ENCODE data around the gene RAX2. TPM values are rescaled to one million over a fixed set of nuclear protein-coding genes. Genes with fewer than 3 reads are reported as not detected.

RAX2 gene
- total and polyA plus RNA-seq, 2 donors (not counting 3 experiments of a cell fraction or from before 2014, with no cell fraction given): not detected

DNA sequence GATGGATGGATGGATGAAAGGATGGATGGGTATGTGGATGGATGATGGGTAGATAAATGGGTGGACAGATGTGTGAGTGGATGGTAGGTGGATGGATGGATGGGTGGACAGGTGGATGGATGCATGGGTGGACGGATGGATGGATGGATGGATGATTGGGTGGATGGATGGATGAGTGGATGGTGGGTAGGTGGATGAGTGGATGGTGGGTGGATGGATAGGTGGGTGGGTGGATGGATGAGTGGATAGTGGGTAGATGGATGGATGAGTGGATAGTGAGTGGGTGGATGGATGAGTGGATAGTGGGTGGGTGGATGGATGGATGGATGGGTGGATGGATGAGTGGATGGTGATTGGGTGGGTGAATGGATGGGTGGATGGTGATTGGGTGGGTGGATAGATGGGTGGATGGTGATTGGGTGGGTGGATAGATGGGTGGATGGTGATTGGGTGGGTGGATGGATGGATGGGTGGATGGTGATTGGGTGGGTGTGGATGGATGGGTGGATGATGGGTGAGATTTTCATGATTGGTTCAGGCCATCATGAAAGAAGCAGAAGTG lies 4.5 kb upstream of the RAX2 start:
- Histone ChIP-seq H2AFZ (ENCODE audit: low read depth, low read length) (no peak overlapping the region), H3K79me2 (ENCODE audit: control insufficient read depth, insufficient read depth, low read length) (no peaks in the 10 kb centered on the region), H3K27me3 (ENCODE audit: control insufficient read depth in 2 of 2, insufficient read depth in 2 of 2, low read length in 2 of 2) (no peaks in the 10 kb centered on the region), H3K4me1 (ENCODE audit: control insufficient read depth, extremely low read depth, insufficient read depth, low read length) (no peaks in the 10 kb centered on the region), H3K9ac (replicated peaks; ENCODE audit: extremely low read depth, insufficient read depth, low read length) (no peak overlapping the region), H3K36me3 (ENCODE audit: control insufficient read depth in 2 of 2, extremely low read depth in 1 of 2, insufficient read depth in 2 of 2, low read length in 2 of 2) (no peaks in the 10 kb centered on the region), H3K9me1 (replicated peaks; ENCODE audit: control insufficient read depth, extremely low read depth, insufficient read depth, low read length) (no peaks in the 10 kb centered on the region), H3K4me3 (replicated peaks in 1 of 3; ENCODE audit: insufficient read depth in 1 of 3, low read depth in 1 of 3, low read length in 3 of 3) (no peak overlapping the region), H3K9me3 (replicated peaks; ENCODE audit: control insufficient read depth, insufficient read depth, low read length) (no peaks in the 10 kb centered on the region), H4K20me1 (replicated peaks; ENCODE audit: control insufficient read depth, extremely low read depth, insufficient read depth, low read length) (no peaks in the 10 kb centered on the region), H3K4me2 (ENCODE audit: insufficient read depth, low read length) (no peak overlapping the region), H3K27ac (ENCODE audit: insufficient read depth, low read depth, low read length) (no peak overlapping the region)
- CTCF ChIA-PET: no interaction called here
- BruUV-seq (replicated peaks): no TSS peak
- dilution Hi-C loops (cut with MboI; ENCODE audit: extremely low pct_ligation_motif_present, low sequenced_read_pairs): no loop called here
- POLR2A ChIA-PET: no interaction called here
- intact Hi-C loops (cut with micrococcal nuclease): no loop called here
- TF ChIP-seq MYC (IDR thresholded peaks at IDR 0.05; ENCODE audit: low read depth, low read length) (no peak), FOS (IDR thresholded peaks at IDR 0.05; ENCODE audit: borderline replicate concordance, insufficient read depth, low read length) (no peak), JUN (IDR thresholded peaks at IDR 0.05; ENCODE audit: borderline replicate concordance, insufficient read depth, insufficient read length, low read depth) (no peak), GATA2 (IDR thresholded peaks at IDR 0.05; ENCODE audit: insufficient read depth, insufficient read length, low read depth, low read length) (no peak), EZH2 (IDR thresholded peaks at IDR 0.05; ENCODE audit: borderline replicate concordance, low read depth, low read length, severe bottlenecking) (no peak), POLR2AphosphoS5 (IDR thresholded peaks at IDR 0.05; ENCODE audit: insufficient read depth, low read depth, low read length) (no peak), POLR2A (IDR thresholded peaks at IDR 0.05; ENCODE audit: low read depth, low read length) (no peak)
- TF ChIP-seq, protein P1, sequence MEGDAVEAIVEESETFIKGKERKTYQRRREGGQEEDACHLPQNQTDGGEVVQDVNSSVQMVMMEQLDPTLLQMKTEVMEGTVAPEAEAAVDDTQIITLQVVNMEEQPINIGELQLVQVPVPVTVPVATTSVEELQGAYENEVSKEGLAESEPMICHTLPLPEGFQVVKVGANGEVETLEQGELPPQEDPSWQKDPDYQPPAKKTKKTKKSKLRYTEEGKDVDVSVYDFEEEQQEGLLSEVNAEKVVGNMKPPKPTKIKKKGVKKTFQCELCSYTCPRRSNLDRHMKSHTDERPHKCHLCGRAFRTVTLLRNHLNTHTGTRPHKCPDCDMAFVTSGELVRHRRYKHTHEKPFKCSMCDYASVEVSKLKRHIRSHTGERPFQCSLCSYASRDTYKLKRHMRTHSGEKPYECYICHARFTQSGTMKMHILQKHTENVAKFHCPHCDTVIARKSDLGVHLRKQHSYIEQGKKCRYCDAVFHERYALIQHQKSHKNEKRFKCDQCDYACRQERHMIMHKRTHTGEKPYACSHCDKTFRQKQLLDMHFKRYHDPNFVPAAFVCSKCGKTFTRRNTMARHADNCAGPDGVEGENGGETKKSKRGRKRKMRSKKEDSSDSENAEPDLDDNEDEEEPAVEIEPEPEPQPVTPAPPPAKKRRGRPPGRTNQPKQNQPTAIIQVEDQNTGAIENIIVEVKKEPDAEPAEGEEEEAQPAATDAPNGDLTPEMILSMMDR (IDR thresholded peaks at IDR 0.05; ENCODE audit: extremely low read depth in 1 of 2, insufficient read depth in 1 of 2, low read depth in 1 of 2, low read length in 2 of 2): no peak
- TF ChIP-seq, protein P2, sequence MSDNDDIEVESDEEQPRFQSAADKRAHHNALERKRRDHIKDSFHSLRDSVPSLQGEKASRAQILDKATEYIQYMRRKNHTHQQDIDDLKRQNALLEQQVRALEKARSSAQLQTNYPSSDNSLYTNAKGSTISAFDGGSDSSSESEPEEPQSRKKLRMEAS (IDR thresholded peaks at IDR 0.05; ENCODE audit: insufficient read depth, insufficient read length): no peak
- DNase-seq (ENCODE audit: low read depth, low spot score) (no peak), FAIRE-seq (no peak)
